Body of pancreas (tissue), 4 donors: Measurements from ENCODE around the gene MYH11.

Source experiments
- POLR2A ChIP-seq, 3 donors: fragments of 450-650 bp; IDR thresholded peaks; one replicate each; pipeline ENCODE4 v1.6.1; 2016; ENCODE audit warnings: antibody characterized with exemption in 3 of 3, mild to moderate bottlenecking in 2 of 3
- TF ChIP-seq, protein P1 (sequence below), 7 experiments: fragments of 450-650 bp in 4 of 7; fragments of 200-600 bp in 3 of 7; sonication (generic) in 3 of 7; IDR thresholded peaks; one replicate each; pipeline ENCODE4 v1.5.1; 2016 to 2019; ENCODE audit warnings: antibody characterized with exemption in 7 of 7

DNA sequence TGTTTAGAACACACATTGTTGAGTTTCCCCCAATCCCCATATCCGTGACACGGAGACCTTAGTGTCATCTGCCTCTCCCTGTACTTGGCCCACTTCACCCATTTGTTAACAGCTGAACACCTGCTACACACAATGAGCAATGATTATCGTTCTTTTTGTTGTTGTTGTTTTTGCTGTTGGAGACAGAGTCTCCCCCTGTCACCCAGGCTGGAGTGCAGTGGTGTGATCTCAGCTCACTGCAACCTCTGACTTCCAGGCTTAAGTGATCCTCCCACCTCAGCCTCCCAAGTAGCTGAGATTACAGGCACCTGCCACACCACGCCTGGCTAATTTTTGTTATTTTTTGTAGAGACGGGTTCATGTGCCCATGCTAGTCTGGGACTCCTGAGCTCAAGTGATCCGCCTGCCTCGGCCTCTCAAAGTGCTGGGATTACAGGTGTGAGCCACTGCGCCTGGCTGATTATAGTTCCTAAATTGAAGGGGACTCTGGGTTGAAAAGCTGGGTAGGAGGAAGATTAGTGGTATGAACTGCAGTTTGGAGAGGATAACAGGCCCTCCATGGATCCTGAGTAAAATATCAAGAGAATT is 185.2 kb downstream of the MYH11 start:
- TF ChIP-seq POLR2A (IDR thresholded peaks at IDR 0.05) = no peak
- TF ChIP-seq, protein P1, sequence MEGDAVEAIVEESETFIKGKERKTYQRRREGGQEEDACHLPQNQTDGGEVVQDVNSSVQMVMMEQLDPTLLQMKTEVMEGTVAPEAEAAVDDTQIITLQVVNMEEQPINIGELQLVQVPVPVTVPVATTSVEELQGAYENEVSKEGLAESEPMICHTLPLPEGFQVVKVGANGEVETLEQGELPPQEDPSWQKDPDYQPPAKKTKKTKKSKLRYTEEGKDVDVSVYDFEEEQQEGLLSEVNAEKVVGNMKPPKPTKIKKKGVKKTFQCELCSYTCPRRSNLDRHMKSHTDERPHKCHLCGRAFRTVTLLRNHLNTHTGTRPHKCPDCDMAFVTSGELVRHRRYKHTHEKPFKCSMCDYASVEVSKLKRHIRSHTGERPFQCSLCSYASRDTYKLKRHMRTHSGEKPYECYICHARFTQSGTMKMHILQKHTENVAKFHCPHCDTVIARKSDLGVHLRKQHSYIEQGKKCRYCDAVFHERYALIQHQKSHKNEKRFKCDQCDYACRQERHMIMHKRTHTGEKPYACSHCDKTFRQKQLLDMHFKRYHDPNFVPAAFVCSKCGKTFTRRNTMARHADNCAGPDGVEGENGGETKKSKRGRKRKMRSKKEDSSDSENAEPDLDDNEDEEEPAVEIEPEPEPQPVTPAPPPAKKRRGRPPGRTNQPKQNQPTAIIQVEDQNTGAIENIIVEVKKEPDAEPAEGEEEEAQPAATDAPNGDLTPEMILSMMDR (IDR thresholded peaks at IDR 0.05) = no peak
